ENCODE results near the gene RAPGEFL1.
A peak's percentile ranks its signal among the peaks of the same experiment; 100 is the strongest.
"Not testable (repeated sequence)": the region's sequence is repeated elsewhere in the genome, so short reads cannot be mapped to it uniquely, and the experiment has no call there.

Gene RAPGEFL1

DNA sequence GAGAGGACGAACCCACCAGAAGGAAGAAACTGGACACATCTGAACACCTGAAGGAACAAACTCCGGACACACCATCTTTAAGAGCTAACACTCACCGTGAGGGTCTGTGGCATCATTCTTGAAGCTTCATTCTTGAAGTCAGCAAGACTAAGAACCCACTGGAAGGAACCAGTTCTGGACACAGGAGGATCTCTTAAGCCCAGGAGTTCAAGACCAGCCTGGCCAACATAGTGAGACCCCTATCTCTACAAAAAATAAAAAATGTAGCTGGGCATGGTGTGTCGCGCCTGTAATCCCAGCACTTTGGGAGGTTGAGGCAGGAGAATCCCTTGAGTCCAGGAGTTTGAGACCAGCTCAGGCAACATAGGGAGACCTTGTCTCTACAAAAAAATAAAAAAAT lies 21.3 kb downstream of the RAPGEFL1 start:
- H3K36me3 ChIP-seq: no peaks in the 10 kb centered on the region
- no peak overlapping the region for H3K4me3 ChIP-seq
- no peak overlapping the region for H3K9ac ChIP-seq
- no peak overlapping the region for H3K4me2 ChIP-seq
- no peak overlapping the region for H3K27ac ChIP-seq
- no peak for TF ChIP-seq Cebpa-rat (IDR thresholded peaks at IDR 0.05)
- H4K20me1 ChIP-seq: no peaks in the 10 kb centered on the region
- no peaks in the 10 kb centered on the region for H3K27me3 ChIP-seq
- peaks cover 12% of the 10 kb centered on the region for H3K4me1 ChIP-seq
- peaks cover 8% of the 10 kb centered on the region for H3K9me3 ChIP-seq

- no peaks in the 10 kb centered on the region for H3K36me3 ChIP-seq
- no peaks in the 10 kb centered on the region for H4K20me1 ChIP-seq
- H3K4me3 ChIP-seq: no peak overlapping the region
- no peaks in the 10 kb centered on the region for H3K27me3 ChIP-seq
- H3K4me1 ChIP-seq: no peaks in the 10 kb centered on the region
- no peak overlapping the region for H3K27ac ChIP-seq
- no peak overlapping the region for H3K9ac ChIP-seq
- no peak overlapping the region for H3K4me2 ChIP-seq
- 0 out of 2 replicates have a peak, but pooled peaks cover 1% of the 10 kb centered on the region for H3K9me3 ChIP-seq
- TF ChIP-seq Cebpa-rat (IDR thresholded peaks at IDR 0.05): no peak
These were observed 25.9 kb downstream of the RAPGEFL1 start for GRCh38 chr17:40203131-40203530.

DNA sequence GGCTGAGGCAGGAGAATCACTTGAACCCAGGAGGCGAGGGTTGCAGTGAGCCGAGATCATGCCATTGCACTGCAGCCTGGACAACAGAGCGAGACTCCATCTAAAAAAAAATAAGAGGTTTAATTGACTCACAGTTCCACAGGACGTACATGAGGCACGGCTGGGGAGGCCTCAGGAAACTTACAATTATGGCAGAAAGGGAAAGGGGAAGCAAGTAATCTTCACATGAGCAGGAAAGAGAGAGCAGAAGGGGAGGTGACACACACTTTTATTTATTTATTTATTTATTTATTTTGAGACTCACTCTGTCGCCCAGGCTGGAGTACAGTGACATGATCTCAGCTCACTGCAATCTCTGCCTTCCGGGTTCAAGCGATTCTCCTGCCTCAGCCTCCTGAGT lies 28.9 kb downstream of the RAPGEFL1 start:
- H3K9me3 ChIP-seq, H3K27ac ChIP-seq, H3K4me1 ChIP-seq, H3K4me2 ChIP-seq, H4K20me1 ChIP-seq, H3K9ac ChIP-seq, H3K27me3 ChIP-seq, H3K36me3 ChIP-seq, H3K4me3 ChIP-seq: not testable (repeated sequence)

GRCh38 chr17:40209404-40210093 lies 32.3 kb downstream of the RAPGEFL1 start:
- H4K20me1 ChIP-seq: no peaks in the 10 kb centered on the region
- no peak overlapping the region for H3K27ac ChIP-seq

DNA sequence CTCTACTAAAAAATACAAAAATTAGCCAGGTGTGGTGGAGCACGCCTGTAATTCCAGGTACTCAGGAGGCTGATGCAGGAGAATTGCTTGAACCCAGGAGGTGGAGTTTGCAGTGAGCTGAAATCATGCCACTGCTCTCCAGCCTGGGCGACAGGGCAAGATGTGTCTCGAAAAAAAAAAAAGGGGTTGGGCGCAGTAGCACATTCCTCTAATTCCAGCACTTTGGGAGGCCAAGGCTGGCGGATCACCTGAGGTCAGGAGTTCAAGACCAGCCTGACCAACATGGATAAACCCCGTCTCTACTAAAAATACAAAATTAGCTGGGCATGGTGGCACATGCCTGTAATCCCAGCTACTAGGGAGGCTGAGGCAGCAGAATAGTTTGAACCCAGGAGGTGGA lies 36.6 kb downstream of the RAPGEFL1 start:
- not testable (repeated sequence) for H3K4me2 ChIP-seq, H3K4me1 ChIP-seq, H3K9me3 ChIP-seq, H3K9ac ChIP-seq, H3K27ac ChIP-seq, H3K27me3 ChIP-seq, H3K36me3 ChIP-seq, H3K4me3 ChIP-seq, H4K20me1 ChIP-seq

More at GRCh38 chr17:40209404-40210093, 32.3 kb downstream of the RAPGEFL1 start:
- no peak overlapping the region for H3K4me3 ChIP-seq
- H3K4me1 ChIP-seq: no peaks in the 10 kb centered on the region
- no peak for TF ChIP-seq Cebpa-rat (IDR thresholded peaks at IDR 0.05)
- H3K27me3 ChIP-seq: no peaks in the 10 kb centered on the region
- H3K4me2 ChIP-seq: no peak overlapping the region
- H3K9me3 ChIP-seq: no peaks in the 10 kb centered on the region
- no peak overlapping the region for H3K9ac ChIP-seq
- no peaks in the 10 kb centered on the region for H3K36me3 ChIP-seq

DNA sequence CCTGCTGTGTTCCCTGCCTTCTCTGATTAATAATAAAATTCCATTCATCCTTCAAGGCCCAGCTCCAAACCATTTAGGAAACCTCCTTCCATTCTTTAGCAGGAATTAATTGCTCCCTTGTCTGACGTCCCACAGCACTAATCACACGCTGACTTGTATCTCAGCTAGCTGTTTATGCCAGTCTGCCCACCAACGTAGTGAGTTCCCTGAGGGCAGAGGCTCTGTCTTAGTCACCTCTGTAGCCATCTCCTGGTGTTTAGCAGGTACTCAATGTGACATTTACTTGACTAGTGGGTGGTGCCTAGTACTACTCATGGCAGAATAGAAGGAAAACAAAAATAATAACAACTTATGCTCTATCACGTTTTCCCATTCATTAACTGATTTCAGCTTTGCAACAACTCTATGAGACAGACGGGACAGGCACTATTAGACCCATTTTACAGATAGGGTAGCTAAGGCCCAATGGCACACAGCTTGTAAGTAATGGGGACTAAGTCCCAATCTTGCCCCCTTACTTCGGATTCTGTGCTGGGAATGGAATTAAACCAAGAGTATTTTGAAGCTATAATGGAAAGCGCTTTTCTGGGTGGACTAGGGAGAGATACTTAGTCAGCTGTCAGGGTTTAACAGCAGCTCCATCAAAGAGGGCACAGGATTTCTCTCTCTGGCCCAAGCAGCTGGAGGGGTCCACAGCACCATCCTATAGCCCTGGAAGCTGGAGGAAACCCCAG lies 40.9 kb downstream of the RAPGEFL1 start:
- no peak for TF ChIP-seq Cebpa-rat (IDR thresholded peaks at IDR 0.05)
- H3K4me3 ChIP-seq: peak overlapping the region; percentile 73
- peak overlapping the region; percentile 74 for H3K4me2 ChIP-seq
- H3K9me3 ChIP-seq: no peaks in the 10 kb centered on the region
- no peaks in the 10 kb centered on the region for H3K36me3 ChIP-seq
- H3K4me1 ChIP-seq: peaks cover 21% of the 10 kb centered on the region
- H3K27me3 ChIP-seq: no peaks in the 10 kb centered on the region
- H4K20me1 ChIP-seq: no peaks in the 10 kb centered on the region
- H3K27ac ChIP-seq: 0 out of 2 replicates have a peak overlapping the region, but pooled peaks have one; percentile 56
- H3K9ac ChIP-seq: no peak overlapping the region

DNA sequence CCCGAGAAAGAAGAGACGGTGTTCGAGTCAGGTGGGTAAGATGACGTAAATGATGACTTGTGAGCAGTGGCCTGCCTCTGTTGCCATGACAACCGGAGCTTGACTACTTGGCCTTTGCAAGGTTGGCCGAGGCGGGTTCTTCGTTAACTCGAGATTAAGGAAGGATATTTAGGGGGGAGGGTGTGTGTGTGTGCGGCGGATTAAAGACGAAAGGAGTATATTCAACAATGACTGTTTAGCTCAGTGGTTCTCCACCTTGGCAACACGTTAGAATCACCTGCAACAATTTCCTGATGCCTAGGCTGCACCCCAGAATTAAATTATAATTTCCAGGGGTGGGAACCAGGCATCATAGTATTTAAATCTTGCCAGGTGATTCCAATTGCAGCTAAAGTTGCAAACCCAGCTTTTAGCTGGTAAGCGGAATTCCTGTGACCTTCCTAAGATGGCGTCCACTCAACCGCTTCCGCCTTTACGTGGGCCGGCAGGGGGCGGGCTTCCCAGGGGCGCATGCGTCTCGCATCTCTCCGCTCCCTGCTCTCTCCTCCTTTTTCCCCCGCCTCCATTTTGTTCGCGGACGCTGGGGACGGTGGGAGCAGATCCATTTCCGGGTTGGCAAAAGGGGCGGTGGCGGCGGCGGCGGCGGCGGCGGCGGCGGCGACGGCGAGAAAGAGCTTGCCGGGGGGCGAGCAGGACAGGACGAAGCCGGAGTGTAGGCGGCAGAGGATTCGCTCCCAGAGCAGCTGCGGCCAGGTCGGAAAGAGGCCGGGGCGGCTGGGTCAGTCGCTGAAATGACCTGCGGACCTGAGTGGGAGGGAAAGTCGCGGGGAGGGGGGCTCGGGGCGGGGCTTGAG lies 41.7 kb downstream of the RAPGEFL1 start, which contains the start of gene WIPF2:
Gene WIPF2 (plus strand): TSS at position 565 of the 854 bp plus-strand sequence. CDS start 37,156 bp downstream, outside the sequence.
- no peaks in the 10 kb centered on the region for H3K27me3 ChIP-seq
- H3K27ac ChIP-seq: peak within 1 kb of the TSS; percentile 69
- H4K20me1 ChIP-seq: no peaks in the 10 kb centered on the region
- peaks cover 21% of the 10 kb centered on the region for H3K4me1 ChIP-seq
- H3K4me3 ChIP-seq: peak within 1 kb of the TSS; percentile 73
- peak within 1 kb of the TSS; percentile 83 for H3K4me2 ChIP-seq
- peak within 1 kb of the TSS; percentile 80 for H3K9ac ChIP-seq
- H3K9me3 ChIP-seq: no peaks in the 10 kb centered on the region
- no peak for TF ChIP-seq Cebpa-rat (IDR thresholded peaks at IDR 0.05)
- H3K36me3 ChIP-seq: no peaks in the 10 kb centered on the region

DNA sequence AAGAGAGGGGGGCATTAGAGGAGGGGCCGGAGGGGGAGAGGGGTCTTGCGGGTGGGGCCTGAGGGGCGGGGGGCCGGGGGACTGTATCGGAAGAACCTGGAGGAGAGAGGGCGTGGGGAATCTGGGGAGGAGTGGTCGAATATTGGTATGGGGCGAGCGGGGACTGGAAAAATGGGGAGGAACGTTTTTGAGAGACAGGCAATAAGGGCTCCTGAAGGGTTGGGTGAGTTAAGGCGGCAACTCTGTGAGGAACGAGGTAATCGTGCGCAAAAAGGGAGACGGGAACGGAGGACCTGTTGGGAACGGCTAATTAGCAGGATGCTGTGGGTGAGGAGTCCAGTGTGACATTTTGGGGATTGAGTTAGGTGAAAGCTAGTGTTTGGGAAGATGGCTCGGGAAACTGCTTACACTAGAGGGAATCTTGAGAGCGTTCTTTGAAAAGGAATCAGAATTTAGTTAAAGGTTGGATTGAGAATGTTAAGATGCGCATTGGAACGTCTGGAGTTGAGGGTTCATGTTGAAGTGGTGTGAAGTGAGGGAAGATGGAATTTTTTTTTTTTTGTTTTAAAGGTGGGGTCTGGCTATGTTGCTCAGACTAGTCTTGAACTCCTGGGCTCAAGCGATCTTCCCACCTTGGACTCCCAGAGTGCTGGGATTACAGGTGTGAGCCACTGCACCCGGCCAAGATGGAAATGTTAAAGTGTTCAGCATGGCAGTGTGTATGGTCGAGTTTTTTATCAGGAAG lies 42.5 kb downstream of the RAPGEFL1 start:
- TF ChIP-seq Cebpa-rat (IDR thresholded peaks at IDR 0.05): no peak
- peaks cover 3% of the 10 kb centered on the region; the same call in 1 of the 2 replicates for H4K20me1 ChIP-seq
- H3K4me1 ChIP-seq: peaks cover 21% of the 10 kb centered on the region
- peak overlapping the region; percentile 80 for H3K9ac ChIP-seq
- H3K4me2 ChIP-seq: peak overlapping the region; percentile 83
- no peaks in the 10 kb centered on the region for H3K27me3 ChIP-seq
- H3K36me3 ChIP-seq: peaks cover 5% of the 10 kb centered on the region; the same call in 1 of the 2 replicates
- peak overlapping the region; percentile 73 for H3K4me3 ChIP-seq
- no peaks in the 10 kb centered on the region for H3K9me3 ChIP-seq
- H3K27ac ChIP-seq: peak overlapping the region; percentile 69

All from BLaER1 (cell line).